Brain pericyte (primary cell): ENCODE results near the gene MEGF10.

Source experiments
- DNase-seq: peaks from one replicate; pipeline ENCODE4 v3.0.0-alpha.2; 2012; ENCODE audit warnings: low read depth, low spot score

Gene MEGF10

DNA sequence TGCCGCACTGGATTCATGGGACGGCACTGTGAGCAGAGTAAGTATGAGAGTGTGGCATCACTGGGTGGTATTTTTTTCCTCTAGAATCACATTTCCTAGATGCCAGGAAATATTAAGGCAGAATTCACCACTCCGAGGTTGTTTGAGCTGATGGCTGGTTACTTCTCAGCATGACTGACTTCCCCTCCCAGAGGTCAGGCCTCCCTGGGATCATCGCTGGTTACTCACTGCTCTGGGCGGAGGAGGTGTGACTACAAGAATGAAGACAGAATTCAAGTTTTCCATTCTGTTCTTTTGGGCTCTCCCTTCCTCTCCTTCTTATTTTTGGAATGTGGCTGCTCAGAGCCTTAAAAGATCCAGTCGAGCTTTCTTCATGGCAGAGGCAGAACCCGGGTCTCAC, 150.2 kb downstream of the MEGF10 start:
- peak; percentile 49 for DNase-seq

DNA sequence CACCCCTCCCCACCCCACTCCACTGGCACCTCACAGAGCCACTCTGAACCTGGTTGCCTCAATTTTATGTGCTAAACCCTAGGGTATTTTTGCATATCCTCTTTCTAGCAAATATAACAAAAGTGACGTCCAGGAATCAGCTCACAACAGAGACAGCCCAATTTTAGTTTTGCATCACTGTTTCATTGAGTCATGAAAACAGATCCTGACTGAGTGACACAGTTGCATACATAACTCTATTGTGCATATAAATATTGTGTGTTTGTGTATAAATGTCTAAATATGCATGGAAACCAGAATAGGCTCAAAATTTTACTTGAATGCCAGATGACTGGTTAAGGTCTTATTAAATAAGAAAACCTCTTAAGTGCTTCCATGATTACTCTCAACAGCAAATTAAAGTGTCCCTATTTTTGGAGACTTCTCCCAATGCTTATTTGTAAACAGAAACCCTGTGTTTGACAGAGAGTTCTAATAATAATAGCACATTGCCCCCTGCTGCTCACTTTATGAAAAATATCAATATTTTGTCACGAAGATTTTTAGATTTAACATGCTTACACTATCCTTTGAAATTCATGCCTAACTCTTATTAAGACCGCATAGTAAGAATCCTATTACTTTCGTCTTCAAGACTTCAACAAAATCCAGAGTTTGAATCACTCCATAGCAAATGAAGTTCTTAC, 151.3 kb downstream of the MEGF10 start:
- no peak for DNase-seq

DNA sequence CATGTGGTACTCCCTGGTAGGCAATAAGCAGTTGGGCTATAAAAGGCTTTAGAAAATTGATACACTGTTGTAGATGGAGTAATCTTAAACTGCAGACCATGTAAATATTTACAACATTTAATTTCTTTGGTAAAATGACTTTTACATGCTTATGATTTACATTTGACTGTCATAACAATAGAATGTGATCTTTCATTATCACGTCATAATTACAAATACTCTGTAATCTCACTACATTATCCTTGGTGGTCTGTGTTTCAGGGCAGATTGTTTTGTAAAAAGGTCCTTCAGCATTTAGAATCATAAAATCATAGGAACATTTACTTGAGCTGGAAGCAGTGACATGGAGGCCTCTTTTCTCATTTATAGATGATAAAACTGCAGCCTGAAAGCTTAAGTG, 153.6 kb downstream of the MEGF10 start:
- DNase-seq = no peak

DNA sequence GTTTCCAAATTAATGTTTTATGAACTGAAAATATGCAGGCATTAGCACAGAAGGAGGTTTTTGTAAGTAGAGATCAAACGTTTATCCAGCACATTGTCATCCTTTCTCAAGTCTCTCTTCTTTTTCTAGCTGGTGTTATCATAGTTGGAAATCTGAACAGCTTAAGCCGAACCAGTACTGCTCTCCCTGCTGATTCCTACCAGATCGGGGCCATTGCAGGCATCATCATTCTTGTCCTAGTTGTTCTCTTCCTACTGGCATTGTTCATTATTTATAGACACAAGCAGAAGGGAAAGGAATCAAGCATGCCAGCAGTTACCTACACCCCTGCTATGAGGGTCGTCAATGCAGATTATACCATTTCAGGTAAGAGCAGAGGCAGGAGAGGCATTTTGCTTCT, 154.7 kb downstream of the MEGF10 start:
- DNase-seq = no peak

DNA sequence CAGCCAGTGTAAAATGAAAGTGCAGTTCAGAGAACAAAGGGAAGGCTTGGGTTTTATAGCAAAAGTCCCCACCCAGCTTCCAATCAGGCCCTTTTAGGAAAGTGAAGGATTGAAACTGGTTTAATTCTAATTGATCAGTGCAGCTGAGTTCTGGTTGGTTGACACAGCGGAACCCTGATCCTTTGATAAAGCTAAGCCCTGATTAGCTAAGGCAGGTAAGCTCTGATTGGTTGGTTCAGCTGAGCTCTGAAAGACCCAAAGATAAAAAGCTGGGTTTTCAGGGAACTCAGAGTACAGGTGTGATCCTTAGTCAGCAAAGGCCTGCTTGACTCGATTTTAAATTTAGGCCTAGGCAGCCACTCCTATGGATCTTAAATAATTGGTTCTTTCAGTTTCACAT, 156.0 kb downstream of the MEGF10 start:
- no peak for DNase-seq

DNA sequence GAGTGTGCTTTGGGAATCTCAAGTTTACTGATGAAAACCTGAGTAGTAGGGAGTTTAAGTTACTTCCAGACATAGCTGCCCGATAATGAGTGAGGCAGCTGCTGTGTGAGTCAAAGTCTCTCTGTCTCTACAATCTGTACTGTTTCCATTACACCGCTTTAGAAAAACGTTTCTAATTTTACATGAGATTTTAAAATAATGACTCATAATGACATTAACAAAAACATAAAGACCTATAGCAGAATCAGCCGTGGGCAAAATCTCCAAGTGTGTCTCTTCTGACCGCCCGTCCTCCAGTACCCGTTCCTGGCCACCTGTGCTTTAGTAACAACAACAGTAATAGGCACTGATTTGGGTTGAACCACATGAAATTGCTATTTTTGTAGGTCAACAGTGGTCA, 157.2 kb downstream of the MEGF10 start:
- no peak for DNase-seq

DNA sequence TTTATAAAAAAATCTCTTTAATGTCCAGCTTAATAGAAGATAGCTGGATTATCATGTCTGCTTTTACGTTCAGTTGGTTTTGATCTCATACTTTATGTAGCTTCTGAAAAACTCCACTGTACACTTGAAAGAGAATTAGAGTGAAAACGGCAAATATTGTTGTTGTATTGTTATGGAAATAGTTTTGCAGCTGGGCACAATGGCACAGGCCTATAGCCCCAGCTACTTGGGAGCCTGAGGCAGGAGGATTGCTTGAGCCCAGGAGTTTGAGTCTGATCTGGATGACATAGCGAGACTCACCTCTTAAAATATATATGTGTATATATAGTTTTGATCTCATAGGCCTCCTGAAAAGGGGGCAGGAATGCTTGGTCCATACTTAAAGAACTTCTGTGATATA, 159.4 kb downstream of the MEGF10 start:
- DNase-seq = no peak

DNA sequence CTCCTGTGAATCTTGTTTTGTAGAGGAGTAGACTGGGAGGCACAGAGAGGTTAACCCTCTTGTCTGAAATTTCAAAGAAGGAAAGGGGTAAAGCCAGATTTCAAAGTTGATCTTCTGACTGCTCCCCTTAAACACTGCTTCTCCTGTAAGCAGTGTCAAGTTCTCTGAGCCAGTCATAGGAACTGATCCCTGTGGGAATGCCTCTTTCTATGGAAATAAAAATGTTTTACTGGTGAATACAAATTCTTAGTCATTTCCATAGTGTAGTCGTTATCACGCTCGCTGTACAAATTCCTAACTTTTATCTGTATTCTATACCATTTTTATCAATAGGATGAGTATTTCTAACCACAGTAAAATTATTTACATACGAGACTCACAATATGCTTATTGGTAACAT, 160.5 kb downstream of the MEGF10 start:
- DNase-seq = no peak

DNA sequence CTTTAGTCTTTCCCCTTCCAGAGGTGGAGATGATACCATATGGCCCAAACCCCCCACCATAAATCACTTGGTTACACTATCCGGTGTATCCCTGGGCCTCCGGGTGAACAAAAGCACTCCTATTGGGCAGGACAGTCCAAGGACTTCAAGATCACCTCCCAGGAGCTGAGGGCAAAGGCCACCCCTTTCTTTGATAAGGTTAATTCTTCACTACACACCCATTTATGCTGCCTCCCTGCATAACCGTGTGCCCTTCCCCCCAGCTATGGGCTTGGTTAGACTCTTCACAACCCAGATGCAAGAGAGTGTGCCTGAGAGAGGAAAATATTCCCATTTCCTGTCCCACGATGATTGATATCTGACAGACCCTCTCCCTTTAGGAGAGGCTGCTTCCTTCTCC, 162.0 kb downstream of the MEGF10 start:
- DNase-seq = no peak

DNA sequence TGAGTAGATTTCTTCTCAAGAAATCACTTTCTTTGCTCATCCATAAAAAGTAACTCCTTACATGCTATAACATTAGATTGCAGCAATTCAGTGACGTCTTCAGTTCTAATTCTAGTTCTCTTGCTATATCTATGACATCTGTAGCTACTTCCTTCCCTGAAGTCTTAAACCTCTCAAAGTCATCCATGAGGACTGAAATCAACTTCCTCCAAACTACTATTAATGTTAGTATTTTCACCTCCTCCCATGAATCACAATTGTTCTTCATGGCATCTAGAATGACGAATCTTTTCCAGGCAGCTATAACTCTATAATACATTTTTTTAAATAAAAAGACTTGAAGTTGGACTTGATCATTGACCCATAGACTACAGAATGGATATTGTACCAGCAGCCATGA, 180.6 kb downstream of the MEGF10 start:
- DNase-seq = no peak

DNA sequence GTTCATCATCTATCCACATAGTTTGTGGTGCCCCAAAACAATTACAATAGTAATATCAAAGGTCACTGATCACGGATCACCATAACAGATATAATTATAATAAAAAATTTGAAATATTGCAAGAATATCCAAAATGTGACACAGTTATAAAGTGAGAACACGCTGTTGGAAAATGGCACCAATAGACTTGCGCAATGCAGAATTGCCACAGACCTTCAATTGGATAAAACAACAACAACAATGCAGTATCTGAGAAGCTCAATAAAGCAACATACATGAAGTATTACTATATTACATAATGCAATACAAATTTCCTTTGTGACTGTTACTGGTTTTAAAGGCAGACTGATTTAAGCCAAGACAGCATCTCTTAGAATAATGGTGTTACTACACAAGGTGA, 182.1 kb downstream of the MEGF10 start:
- DNase-seq = no peak

DNA sequence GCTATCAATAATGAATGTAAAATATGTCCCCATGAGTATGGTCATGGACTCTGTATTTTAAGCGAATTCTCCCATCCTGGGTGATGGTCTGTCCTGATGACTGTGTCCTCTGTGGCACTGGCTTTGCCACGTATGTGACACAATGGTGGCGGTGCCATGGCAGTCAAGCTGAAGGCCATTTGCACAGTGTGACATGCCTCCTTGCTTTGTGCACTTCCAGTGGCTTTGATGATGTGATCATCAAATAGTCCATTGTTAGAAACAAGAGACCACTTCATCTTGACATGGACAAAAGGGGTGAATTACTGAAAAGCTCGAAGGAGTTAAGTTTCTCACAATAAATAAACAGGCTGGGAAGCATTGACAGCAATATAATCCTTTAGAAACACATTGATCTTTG, 195.9 kb downstream of the MEGF10 start:
- no peak for DNase-seq

DNA sequence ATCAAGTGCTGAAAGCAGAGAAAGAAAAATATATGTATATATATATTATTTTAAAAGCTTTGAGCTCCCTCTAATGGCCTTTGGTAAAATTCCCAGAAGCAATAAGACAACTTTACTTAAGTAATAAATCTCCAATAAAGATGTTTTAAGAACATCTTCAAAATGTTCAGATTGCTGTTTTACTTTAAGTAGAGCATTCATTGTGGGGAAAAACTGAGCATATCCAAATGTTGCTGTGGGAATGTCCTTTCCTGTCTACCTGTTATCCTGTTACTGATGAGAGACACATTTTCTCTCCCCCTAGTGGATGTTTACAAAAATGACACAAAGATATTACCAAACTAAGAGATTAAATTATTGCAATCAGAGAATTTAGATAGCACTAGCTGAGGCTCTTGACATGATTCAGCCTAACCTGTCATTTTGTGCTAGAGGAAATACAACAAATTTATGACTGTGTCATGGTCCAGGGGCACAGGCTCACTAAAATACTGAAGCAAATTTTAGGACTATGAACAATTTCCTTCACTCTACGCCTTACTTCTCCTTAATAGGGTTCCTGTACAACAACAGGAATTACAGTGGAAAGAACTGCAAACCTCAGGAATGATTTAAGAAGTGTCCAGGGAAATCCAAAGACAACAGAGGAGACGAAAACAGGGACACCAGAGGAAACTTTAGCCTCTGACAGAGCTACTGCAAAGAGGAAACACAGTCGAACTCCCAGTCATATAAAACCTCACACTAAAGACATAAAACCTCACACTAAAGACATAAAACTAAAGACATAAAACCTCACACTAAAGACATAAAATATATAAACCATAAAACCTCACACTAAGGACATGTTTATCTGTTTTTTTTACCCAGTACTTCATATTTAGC, 202.5 kb downstream of the MEGF10 start:
- DNase-seq = peak; percentile 63

DNA sequence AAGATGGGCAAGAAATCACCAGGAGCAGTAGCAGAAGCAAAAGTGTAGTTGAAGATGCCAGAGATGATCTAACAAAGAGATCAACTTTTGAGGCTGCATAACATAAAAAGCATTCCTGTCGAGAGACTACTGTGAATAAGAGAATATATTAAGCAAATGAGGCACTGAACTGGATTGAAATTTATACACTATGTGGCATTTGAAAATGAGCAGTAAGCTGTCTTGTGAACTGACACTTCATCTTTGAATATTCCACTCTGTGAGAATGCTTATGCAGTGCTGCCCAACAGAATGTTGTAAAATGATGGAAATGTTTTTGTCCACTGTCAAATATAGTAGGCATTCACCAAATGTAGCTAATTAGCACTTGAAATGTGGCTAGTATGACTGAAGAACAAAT, 208.0 kb downstream of the MEGF10 start:
- no peak for DNase-seq

DNA sequence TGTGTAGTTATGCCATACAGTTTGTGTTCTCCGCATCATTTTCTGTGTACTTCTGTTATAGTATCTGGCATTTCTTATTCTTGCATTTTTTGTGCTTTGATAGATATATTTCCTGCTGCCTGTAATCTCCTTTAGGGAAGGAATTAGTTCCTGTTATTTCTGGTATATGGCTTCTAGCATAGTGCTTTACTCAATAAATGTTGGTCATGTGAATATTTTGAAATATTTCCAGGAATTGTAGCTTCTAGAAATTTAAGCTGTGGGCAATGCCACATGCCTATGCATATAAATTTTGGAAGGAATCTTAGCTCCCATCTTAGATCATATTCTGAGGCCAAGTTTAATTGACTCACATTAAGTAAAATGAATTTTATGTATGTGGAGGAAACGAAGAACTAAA, 215.3 kb downstream of the MEGF10 start:
- no peak for DNase-seq

DNA sequence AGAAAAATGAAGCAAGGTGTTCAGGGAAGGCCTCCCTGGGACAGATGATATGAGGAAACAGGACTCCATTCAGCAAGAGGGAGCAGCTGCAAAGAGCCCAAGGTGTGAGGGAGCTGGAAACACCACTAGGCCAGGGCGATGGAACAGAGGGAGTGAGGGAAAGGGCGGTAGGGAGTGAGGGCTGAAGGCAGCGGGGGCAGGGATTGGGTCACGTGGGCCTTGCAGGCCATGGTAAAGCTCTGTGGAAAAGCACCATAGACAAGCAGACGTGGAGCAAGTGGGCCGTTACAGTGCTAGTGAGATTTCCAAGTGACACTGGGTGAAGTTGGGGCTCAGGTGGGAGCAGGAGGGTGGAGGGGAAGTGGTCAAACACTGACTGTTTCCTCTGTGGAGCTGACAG, 216.0 kb downstream of the MEGF10 start:
- DNase-seq = no peak

DNA sequence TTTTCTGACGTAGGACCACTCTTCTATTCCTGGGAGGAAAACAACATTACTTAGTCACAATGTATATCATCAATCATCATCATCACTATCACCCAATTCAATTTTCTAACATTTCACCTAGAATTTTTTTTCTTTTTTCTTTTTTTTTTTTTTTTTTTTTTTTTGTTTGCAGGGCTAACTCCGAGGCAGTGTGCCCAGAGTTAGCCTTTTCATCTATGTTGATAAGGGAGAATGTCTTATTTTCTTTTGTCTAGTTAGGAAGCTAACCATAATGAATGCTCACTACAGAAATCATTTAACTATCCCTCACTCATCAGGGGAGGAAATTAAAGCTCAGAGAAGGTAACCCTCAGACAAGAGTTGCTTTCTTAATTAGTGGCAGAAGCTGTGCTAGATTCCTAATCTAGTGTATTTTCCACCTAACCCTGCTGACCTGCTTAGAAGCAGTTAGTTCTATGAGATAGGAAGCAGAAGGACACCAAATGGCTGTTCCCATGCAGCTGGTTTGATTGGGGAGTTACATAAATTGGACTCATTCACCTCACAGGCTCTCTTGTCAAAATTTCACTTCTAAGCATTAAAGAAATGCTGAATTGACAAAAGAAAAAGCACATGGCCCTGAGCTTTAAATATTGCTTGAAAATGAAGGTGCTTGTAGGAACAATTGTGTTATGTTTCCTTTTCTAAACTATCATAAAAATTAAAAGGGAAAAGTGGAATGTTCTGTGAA, 218.2 kb downstream of the MEGF10 start:
- no peak for DNase-seq
